LNCAP (cell line): ENCODE results near the gene PLEKHM1.
"Not testable (repeated sequence)": the region's sequence is repeated elsewhere in the genome, so short reads cannot be mapped to it uniquely, and the experiment has no call there.

Experiments
- CTCF ChIP-seq: fragments of 450-650 bp; IDR thresholded peaks from 2 replicates; pipeline ENCODE4 v1.5.1; 2017; ENCODE audit warnings: mild to moderate bottlenecking

The PLEKHM1 gene

DNA sequence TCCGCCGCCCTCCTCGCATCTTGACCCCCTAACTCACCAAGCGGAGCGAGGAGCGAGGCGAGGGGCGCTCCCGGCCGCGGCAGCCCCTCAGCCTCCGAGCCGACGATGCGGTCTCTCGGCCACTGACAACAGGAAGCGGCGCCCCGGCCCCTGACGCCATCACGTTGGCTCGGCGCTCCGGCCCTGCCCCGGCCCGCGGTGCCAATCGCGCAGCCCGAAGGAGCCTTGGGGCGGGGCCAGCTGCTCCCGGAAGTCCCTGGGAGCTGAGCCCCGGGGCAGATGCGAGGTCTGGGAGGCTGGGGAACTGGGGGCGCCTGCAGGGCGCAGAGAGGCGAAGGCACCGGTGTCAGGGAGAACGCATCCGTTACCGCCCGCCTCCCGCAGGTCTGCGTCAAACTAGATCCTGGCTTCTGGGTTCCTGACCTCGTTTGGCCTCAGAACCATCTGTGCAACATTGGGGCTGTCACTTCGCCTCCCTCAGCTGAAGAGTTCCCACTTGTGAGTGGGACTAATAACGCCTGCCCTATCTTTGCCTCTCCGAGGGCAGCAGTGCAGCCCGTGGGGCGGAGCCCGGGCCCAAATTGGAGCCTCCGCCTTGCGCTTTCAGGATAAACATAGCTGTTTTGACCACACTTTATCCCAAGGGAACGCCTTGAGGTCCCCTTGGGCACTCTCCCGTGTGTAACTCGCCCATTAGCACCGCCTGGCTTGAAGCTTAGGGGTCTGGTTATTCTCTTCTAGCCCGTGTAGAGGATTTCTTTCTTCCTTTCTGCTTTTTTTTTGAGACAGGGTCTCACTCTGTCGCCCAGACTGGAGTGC is at the start of gene PLEKHM1:
PLEKHM1 (minus strand) TSS at position 107 of the 819 bp plus-strand sequence. CDS start 8,237 bp downstream, outside the sequence.
- TF ChIP-seq CTCF = not testable (repeated sequence)

DNA sequence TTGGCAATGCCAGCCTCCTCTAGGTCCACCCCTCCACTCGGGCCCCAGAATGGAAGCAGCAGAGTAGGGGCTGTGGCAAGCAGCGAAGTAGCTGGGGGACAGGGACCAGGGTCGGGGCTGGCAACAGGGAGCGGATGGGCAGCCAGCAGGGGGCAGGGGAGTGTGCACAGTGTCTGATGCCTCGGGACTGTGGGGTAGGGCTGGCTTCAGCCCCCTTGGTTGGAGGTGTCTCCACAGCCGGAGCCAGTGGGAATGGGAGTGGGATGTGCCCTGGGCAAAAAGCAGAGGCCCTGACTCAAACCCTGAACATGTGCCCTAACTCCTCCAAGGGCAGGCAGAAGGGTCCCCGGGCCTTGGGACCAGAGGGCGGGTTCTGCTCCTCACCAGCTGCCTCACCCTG is 39.4 kb downstream of the PLEKHM1 start:
- no peak for TF ChIP-seq CTCF

DNA sequence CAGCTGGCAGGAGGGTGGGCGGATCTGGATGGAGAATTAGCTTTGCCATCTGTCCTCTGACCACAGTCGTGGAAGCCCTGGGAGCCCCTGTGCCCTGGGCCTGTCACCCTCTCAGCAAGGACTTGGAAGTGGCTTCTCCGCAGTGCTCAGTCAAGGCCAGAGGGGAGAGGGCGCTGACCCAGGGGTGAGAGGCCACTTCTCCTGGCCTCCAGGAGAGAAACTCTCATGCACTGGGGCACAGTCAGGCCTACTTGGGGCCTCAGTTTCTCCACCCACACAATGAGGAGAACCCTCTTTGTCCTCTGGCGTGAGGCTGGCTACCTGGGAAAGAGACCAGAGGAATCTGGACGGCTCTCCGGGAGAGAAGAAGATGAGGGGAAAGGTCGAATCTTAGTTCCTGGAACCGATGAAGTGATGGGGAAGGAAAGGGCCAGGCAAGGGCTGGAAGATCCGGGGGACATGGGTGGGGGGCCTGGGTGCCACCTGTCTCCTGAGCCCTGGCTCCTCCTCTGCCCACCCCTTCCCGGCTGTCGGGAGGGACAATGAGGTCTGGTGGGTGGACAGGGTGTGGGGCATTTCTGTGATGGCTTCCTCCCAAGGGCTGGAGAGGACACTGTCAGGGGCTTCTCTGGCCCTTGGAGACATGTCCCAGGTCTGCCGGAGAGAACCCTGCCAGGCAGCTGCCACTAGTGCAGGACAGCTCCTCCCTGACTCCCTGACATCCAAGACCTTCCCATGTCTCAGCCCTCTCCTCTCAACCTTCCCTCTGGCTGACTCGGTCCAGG is 48.8 kb downstream of the PLEKHM1 start:
- TF ChIP-seq CTCF = no peak

- no peak for TF ChIP-seq CTCF
Measured at GRCh38 chr17:45440161-45440778, 50.3 kb downstream of the PLEKHM1 start.

- TF ChIP-seq CTCF = no peak
Measured at GRCh38 chr17:45438931-45439610, 51.5 kb downstream of the PLEKHM1 start.

DNA sequence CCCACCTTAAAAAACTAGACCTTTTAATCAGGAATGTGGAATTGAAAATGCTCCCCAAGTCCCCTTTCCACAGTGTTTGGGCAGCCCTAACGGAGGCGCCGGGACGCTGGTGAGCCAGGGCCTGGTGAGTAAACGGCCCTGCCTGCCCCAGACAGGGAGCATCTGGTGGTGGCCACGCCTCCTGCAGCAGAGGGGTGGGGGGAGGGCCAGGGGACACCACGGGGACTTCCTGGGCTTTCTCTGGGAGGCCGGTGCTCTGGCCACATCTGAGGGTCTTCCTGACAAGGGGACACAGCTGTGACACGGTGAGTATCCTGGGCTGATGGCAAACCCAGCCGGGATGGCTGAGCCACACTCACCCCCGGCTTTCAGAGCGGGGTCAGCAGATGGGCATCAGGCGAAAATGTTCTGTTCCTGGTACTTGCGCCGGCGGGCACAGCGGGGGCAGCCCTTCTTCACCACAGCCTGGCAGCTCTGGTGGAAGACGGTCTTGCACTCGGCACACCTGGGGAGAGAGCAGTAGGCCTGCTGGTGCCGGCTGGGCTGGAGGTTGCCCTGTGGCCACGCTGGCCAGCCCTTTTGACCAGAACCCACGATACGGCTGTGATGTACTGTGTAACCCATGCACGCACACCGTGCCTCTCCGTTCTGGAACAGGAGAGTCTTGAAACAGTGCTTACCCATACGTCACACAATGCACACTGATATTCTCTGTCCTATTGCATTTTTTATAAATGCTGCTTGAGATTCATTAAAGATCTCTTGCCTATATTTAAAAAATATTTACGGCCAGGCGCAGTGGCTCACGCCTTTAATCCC is 52.8 kb downstream of the PLEKHM1 start:
- TF ChIP-seq CTCF = no peak
